ENCODE results near the gene DNPH1.
A peak's percentile ranks its signal among the peaks of the same experiment; 100 is the strongest.

DNPH1 gene, protein sequence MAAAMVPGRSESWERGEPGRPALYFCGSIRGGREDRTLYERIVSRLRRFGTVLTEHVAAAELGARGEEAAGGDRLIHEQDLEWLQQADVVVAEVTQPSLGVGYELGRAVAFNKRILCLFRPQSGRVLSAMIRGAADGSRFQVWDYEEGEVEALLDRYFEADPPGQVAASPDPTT

GRCh38 chr6:43228951-43229802, at the start of gene DNPH1:
Gene DNPH1 (minus strand): TSS chr6:43229481. CDS start chr6:43229456, 25 bp downstream.
- peak; percentile 69 to 98 (median 80) for DNase-seq
- intact Hi-C loops (cut with DNase I), result no loop called here

- DNase-seq, result peak in 1 of 10 donors; percentile 4
- intact Hi-C loops (cut with DNase I), result no loop called here
Measured at GRCh38 chr6:43278524-43279078, 49.3 kb upstream of the DNPH1 start.

- DNase-seq, result peak in 3 of 10 donors; percentile 47 to 63 (median 62)
- intact Hi-C loops (cut with DNase I), result no loop called here
Measured at GRCh38 chr6:43277643-43278523, 48.6 kb upstream of the DNPH1 start.

DNA sequence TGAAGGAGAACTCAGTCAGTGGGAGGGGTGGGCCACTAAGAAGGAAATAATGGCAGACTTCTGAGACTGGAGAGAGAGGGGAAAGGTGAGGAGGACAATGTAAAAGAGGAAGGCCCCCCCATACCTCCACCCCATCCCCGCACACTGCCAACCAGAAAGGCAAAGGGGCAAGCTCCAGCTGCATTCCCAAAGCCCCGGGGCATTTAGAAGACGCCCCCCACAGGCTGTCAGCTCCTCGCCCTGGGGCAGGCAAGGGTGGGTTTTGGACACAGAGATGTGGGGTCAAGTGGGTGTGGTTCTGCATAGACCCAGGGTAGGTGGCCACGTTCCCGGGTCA, 48.0 kb upstream of the DNPH1 start:
- peak in 1 of 10 donors; percentile 71 for DNase-seq
- intact Hi-C loops (cut with DNase I), result no loop called here

DNA sequence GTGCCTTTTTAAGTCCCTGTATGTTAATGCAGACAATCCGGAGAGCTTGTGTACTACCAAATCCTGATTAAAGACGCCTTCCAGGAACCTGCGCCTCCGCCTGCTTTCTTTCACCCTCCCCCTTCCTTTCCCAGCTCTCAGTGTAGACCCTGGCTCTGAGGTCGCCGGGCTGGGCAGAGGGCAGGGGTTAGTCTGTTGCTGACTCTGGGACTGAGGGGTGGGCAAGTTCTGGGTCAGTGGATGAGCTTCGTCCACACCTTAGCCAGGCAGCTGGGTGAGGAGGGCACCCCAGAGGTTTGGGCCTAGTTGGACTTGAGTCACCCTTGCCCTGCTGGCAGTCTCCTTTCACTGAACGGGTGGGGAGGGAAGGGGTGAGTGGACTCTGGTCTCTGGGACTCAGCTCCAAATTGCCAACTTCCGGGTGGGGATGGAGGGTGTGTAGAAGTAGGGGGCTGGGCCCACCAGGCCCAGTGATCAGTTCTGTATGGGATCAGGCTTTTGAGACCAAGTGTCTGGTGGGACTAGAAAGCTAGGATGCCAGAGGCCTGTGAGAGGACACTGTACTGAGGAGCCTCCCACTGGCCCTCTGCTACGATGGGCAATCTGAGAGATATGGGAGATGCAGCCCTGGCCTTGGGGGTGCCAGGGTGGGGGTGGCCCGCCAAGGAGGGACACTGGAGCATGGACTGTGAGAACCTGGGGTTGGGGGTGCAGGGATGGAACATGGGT, 47.5 kb upstream of the DNPH1 start:
- intact Hi-C loops (cut with DNase I), result no loop called here
- peak in 3 of 10 donors; percentile 57 to 66 (median 58) for DNase-seq

DNA sequence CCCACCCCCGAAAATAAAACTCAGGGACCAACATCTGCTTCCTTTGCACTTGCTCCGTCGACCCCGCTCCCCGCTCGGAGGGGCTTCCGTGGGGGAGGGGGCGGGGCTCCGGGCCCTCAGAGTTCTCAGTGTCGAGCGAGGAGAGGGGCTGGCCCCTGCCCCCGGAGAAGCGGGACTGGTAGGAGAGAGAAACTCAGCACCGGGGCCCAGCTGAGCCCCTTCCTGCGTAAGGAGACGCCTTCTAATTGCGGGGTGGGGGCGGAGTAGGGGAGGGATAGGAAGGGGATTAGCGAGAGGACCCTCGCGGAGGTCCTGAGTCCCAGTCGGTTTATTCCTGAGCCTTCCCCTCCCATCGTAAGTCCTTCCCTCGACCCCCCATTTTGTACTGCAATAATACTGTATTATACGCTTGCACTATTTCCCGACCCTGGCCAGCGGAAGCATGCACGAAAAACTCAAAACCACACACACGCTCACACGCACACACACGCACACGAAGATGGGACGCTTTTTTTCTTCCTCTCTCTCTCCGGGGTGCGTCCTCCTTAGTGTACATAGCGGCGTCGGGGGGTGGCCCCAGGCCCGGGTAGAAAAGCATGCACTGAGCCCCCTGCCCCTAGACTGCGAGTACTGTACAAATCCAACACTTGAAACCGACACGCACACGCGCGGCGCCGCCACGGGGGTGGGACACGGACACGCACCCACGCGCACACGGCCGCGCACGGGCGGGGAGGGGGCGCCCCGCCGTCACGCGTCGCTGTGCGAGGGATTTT, 46.7 kb upstream of the DNPH1 start:
- peak in 3 of 10 donors; percentile 63 to 78 (median 78) for DNase-seq
- intact Hi-C loops (cut with DNase I), result no loop called here

DNA sequence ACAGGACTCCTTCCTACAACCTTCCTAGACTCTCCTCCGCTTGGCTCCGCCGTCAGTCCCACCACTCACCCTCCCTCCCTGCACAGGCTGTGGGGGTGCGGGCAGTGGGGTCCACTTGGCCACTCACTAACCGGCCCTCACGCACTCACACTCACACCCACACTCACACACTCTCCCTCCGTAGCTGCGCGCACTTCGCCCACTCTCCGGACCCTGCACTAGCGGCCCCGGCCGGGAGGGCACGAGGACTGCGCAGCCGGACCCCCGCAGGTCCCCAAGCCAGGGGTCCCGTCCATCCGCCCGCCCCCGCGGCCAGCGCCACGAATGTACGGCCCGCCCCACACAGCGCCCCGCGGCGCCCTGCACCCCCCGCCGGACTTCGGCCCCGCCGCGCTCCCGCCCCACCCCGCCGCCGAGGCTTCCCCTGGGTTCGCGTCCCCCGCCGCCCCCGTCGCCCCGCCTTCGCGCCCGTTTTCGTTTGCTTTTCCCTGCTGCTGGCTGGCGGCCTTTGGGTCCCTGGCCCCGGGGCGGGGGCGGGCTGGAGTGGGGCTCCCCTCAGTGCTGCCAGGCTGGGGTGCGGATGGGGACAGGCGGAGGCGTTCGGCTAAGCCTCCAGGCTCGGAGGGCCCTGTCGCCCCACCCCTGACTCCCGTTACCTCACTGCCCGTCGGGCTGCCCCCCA, 45.8 kb upstream of the DNPH1 start:
- intact Hi-C loops (cut with DNase I), result no loop called here
- peak in 4 of 10 donors; percentile 21 to 84 (median 70) for DNase-seq

DNA sequence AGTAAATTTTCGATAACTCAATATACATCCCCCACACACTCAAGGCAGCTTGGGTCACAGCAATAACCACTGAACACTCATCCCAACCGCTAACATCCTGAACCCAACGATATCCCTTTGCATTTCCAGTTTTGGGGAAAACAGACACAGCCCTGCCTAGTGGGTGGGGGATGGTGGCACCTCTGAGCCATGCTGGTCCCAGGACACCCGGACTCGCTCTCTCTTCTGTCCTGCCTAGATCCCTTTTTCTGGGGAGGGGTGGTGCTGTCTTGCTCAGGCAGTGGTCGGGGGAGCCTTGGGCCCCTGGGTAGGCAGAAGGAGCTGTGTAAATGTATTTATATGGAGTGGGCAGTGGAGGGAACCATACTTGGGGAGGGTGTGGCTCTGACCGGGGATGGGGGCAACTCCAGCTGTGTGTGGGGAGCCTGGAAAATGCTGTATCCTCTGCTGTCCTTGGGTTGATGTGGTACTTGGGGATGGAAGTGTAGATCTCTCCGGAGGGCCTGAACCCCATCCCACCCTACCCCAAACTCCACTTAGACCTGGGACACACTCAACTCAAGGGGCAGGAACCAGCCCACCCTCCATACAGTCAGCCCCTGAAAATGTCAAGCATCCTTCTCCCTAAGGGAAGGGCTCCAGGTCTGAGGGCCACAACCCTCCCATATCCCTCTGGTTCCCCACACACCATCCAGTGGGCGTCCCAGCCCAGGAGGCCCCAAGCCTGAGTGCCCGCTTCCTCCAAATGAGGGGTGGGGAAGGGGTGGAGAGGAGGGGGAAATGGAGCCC, 45.0 kb upstream of the DNPH1 start:
- DNase-seq, result peak in 3 of 10 donors; percentile 30 to 49 (median 47)

GRCh38 chr6:43273707-43274106, 44.4 kb upstream of the DNPH1 start:
- intact Hi-C loops (cut with DNase I), result no loop called here
- peak in 1 of 10 donors; percentile 23 for DNase-seq

More for the DNA sequence above, 45.0 kb upstream of the DNPH1 start:
- intact Hi-C loops (cut with DNase I), result no loop called here

DNA sequence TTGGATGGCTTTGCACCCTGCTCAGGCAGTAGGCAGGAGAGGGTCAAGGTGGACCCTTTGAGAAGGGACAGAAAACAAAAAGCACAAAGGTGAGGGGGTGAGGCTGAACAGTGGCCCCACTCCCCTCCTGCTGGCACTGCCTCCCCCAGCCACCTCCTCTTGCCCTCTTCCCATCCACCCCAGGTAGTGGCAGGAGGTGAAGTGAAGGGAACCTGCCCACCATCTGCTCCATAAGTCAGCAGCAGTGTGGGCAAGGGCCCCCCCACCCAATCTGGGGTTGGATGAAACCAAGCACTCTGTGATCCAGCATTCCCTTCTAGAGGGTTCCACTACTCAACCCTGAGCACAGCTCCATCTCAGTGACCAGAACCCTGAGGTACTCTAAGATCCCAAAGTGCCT, 42.7 kb upstream of the DNPH1 start:
- peak in 1 of 10 donors; percentile 64 for DNase-seq
- intact Hi-C loops (cut with DNase I), result no loop called here

DNA sequence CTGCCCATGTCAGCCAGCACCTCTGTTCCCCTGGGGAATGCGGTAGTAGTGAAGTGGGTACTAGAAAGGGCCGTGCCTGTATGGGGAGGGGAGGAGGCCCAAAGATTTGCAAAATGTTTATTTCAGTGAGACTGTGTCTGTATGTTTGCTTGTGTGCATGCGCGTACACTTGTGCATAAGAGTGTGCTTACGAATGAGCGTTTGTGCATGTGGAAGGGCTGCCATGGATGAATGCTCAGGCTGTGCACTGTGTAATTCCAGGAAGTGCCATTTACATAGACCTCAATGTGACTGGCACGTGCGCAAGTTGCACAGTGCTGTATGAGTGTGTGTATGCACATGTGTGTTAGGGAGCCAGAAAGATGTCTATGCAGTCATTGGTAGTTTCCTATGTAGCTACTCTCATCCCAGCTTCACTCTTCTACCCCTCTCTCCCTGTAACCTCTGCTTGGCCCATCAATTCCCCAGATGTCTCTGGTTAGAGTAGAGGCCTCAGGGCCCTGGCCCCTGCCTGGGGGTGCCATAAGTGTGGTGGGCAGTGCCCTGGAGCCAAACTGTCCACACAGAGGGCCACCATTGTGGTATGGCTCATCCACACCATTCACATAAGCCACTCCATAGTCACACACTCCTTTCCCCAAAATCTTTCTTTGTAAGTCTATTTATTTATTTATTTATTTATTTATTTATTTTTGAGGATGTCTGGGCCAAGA, 42.0 kb upstream of the DNPH1 start:
- intact Hi-C loops (cut with DNase I), result no loop called here
- DNase-seq, result peak in 3 of 10 donors; percentile 14 to 61 (median 51)

DNA sequence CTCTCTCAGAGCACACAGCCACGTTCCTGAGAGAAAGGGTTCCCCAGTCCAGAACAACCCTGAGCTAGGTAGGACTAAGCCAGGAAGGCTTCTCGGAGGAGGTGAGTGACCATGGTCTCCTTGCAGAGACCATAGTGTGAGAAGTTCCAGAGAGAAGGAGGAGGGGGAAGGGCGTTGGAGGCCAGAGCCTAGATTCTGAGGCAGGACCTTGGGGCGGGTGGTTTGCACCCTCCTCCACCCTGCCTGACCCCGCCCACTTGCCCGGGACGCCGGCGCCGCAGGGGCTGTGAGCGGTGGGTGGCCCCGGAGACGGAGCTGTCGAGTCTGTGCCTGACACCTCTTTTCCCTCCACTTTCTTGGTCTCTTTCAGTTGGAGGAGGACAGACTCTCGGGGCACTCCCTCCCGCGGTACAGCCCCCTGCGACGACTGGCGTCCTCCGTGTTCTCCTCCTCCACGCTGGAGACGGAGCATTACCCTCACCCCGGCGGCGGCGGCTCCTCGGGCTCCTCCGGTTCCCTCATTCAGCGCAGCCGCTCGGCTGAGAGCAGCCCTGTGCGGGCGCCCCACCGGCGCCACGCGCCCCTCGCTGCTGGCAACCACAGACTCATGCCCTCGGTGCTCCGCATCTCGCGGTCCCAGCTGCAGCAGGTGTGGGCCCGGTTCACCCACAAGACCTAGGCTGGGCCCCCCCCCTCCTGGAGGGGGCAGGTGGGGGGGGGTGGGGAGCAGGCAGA, 40.2 kb upstream of the DNPH1 start:
- DNase-seq, result peak in 3 of 10 donors; percentile 43 to 84 (median 71)
- intact Hi-C loops (cut with DNase I), result loop anchor here (10.0 kb wide), 1 partner anchor 235 kb away; no protein-coding TSS in a partner anchor

GRCh38 chr6:43268782-43269272, 39.5 kb upstream of the DNPH1 start:
- peak in 2 of 10 donors; percentile 39 to 68 for DNase-seq
- intact Hi-C loops (cut with DNase I), result loop anchor here (10.0 kb wide), 1 partner anchor 236 kb away; no protein-coding TSS in a partner anchor

GRCh38 chr6:43268355-43268700, 39.0 kb upstream of the DNPH1 start:
- DNase-seq, result peak; percentile 56 to 96 (median 76)

GRCh38 chr6:43267619-43268354, 38.5 kb upstream of the DNPH1 start:
- no peak for DNase-seq
- intact Hi-C loops (cut with DNase I), result loop anchor here (10.0 kb wide), 1 partner anchor 237 kb away; no protein-coding TSS in a partner anchor

More at GRCh38 chr6:43268355-43268700, 39.0 kb upstream of the DNPH1 start:
- intact Hi-C loops (cut with DNase I), result loop anchor here (10.0 kb wide), 1 partner anchor 236 kb away; no protein-coding TSS in a partner anchor

Data from posterior cingulate gyrus (tissue), 11 donors.